Mammary microvascular endothelial cell (primary cell): ENCODE results near the gene PAQR5. TPM values are rescaled to one million over a fixed set of nuclear protein-coding genes. Genes with fewer than 3 reads are reported as not detected.

Source experiments
- total RNA-seq: library from RNA; depleted of rRNA; stranded (reverse); fragments of >200 nt; gene quantifications from 2 replicates; pipeline ENCODE4 v1.2.3, GENCODE V29; 2015

PAQR5 gene
- total RNA-seq = 0.47 TPM in 1 of 2 replicates, not detected in the other

GRCh38 chr15:69298697-69299441, at the start of gene PAQR5:
PAQR5 (plus strand) TSS chr15:69298912; CDS start chr15:69360081, 61,169 bp downstream.

GRCh38 chr15:69413822-69414700, 115.3 kb downstream of the PAQR5 start, which contains the start of gene KIF23:
KIF23 (plus strand) TSS chr15:69414349; CDS start chr15:69414466, 117 bp downstream.

GRCh38 chr15:69452692-69453521, 154.2 kb downstream of the PAQR5 start, which contains the start of gene RPLP1:
RPLP1 (plus strand) TSS chr15:69452818; CDS start chr15:69452949, 131 bp downstream.

Other genes with a start within 250 kb of the PAQR5 start
- gene GLCE, start 138.3 kb upstream of the PAQR5 start, total RNA-seq = 47.6 and 50.9 TPM in 2 replicates
- gene KIF23, start 115.4 kb downstream of the PAQR5 start, total RNA-seq = 43.0 and 49.0 TPM in 2 replicates
- gene RPLP1, start 153.9 kb downstream of the PAQR5 start, total RNA-seq = 697 and 726 TPM in 2 replicates